Measurements from ENCODE around the gene KCNH6.

The KCNH6 gene, protein sequence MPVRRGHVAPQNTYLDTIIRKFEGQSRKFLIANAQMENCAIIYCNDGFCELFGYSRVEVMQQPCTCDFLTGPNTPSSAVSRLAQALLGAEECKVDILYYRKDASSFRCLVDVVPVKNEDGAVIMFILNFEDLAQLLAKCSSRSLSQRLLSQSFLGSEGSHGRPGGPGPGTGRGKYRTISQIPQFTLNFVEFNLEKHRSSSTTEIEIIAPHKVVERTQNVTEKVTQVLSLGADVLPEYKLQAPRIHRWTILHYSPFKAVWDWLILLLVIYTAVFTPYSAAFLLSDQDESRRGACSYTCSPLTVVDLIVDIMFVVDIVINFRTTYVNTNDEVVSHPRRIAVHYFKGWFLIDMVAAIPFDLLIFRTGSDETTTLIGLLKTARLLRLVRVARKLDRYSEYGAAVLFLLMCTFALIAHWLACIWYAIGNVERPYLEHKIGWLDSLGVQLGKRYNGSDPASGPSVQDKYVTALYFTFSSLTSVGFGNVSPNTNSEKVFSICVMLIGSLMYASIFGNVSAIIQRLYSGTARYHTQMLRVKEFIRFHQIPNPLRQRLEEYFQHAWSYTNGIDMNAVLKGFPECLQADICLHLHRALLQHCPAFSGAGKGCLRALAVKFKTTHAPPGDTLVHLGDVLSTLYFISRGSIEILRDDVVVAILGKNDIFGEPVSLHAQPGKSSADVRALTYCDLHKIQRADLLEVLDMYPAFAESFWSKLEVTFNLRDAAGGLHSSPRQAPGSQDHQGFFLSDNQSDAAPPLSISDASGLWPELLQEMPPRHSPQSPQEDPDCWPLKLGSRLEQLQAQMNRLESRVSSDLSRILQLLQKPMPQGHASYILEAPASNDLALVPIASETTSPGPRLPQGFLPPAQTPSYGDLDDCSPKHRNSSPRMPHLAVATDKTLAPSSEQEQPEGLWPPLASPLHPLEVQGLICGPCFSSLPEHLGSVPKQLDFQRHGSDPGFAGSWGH

DNA sequence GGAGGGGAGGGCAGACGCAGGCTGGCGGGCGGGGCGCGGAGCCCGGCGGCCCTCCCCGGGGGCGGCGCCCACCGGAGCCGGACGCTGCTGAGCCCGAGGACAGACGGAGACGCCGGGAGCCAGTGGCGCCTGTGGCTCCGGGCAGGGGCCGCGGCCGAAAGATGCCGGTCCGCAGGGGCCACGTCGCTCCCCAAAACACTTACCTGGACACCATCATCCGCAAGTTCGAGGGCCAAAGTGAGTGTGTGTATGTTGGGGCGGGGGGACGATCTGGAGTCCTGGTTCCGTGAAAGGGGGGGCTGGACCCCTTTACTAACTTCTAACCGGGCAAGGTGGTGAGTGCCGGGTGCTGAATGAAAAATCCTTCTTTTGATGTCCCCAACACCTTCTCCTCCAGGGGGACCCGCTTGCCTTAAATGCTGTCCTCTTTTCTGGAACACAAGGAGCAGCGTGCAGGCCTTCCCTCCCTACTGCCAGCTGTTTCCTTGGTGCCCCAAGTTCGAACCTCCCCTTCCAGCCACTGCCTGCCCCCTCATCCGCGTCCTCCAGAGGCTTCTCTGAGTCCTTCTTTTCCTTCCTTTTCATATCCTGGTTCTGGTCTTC is at the start of gene KCNH6:
TSS of gene KCNH6 (plus strand) at position 106 of the 603 bp plus-strand sequence. CDS start at position 162, 56 bp downstream.
- H3K4me3 ChIP-seq (ENCODE audit: low read length): no peak within 1 kb of the TSS
- peaks cover 13% of the 10 kb centered on the region for H3K27me3 ChIP-seq (ENCODE audit: control insufficient read depth, insufficient read depth, low read length)
- no peak within 1 kb of the TSS for H3K9ac ChIP-seq (ENCODE audit: low read length)
- H3K9me3 ChIP-seq (ENCODE audit: control insufficient read depth, low read length): no peaks in the 10 kb centered on the region
- no peaks in the 10 kb centered on the region for H3K4me1 ChIP-seq (ENCODE audit: control insufficient read depth, insufficient read depth, low read length)
- H3K36me3 ChIP-seq (ENCODE audit: control insufficient read depth, insufficient read depth, low read length): no peaks in the 10 kb centered on the region

DNA sequence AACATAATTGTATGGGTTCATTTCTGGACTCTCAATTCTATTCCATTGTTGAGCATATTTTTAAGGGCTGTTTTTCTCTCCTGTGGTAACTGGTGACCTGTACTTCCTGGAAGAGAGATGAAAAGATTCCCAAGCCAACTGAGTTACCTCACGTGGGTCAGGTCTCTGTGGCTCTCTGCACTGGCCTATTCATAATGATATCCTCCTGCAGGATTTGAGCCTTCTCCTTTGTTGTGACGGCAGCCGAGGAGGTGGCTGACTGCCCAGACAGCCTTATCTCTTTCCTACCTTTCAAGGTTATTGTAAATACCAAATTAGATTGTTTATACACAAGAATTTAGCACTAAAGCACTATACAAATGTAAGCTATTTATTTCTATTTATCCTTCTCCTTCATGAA is 49.0 kb upstream of the KCNH6 start:
- Histone ChIP-seq H3K9me3 (ENCODE audit: control insufficient read depth, low read length) (no peaks in the 10 kb centered on the region), H3K9ac (ENCODE audit: low read length) (no peak overlapping the region), H3K4me3 (ENCODE audit: low read length) (no peak overlapping the region), H3K36me3 (ENCODE audit: control insufficient read depth, insufficient read depth, low read length) (no peaks in the 10 kb centered on the region), H3K4me1 (ENCODE audit: control insufficient read depth, insufficient read depth, low read length) (peaks cover 24% of the 10 kb centered on the region), H3K27me3 (ENCODE audit: control insufficient read depth, insufficient read depth, low read length) (peaks cover 14% of the 10 kb centered on the region)

DNA sequence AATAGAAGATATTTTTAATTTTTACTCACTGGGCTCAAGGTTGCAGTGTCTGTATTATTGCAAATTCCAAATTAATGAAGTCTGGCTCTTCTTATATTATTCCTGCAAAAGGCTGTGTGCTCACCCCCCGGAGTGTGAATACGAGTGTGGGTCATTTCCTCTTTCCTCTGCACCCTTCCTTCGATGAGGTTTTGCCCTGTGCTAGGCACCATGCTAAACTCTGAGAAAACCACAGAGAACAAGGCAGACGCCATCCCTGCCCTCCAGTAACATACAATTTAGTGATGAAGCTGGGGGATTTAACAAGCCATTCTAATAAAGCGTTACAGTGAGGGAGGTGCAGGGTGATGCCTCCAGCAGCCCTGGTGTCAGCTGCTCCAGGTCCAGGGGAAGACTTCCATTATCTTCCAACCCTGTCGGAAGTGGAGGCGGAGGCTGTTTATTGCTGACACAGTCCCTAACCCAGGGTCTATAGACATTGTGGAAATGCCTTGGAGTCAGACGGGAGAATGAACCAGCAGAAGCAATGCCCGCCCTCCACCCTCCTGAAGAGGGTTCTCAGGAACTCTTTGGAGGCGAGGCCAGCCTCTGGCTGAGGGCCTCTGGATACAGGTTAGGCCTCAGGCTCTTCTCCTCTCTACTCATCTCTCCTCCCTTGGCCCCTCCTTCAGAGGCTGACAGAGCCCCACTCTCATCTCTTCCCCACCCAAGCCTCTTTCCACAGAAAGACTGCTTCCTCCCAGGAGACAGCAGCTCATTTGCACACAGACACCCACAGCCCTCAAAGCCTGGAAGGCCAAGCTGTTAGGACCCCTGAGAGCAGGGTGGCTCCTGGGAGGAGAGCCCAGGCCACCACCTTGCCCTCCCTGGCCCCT is 48.3 kb upstream of the KCNH6 start:
- Histone ChIP-seq H3K9me3 (ENCODE audit: control insufficient read depth, low read length) (no peaks in the 10 kb centered on the region), H3K4me1 (ENCODE audit: control insufficient read depth, insufficient read depth, low read length) (peaks cover 27% of the 10 kb centered on the region), H3K36me3 (ENCODE audit: control insufficient read depth, insufficient read depth, low read length) (no peaks in the 10 kb centered on the region), H3K9ac (ENCODE audit: low read length) (no peak overlapping the region), H3K27me3 (ENCODE audit: control insufficient read depth, insufficient read depth, low read length) (peaks cover 14% of the 10 kb centered on the region), H3K4me3 (ENCODE audit: low read length) (no peak overlapping the region)

DNA sequence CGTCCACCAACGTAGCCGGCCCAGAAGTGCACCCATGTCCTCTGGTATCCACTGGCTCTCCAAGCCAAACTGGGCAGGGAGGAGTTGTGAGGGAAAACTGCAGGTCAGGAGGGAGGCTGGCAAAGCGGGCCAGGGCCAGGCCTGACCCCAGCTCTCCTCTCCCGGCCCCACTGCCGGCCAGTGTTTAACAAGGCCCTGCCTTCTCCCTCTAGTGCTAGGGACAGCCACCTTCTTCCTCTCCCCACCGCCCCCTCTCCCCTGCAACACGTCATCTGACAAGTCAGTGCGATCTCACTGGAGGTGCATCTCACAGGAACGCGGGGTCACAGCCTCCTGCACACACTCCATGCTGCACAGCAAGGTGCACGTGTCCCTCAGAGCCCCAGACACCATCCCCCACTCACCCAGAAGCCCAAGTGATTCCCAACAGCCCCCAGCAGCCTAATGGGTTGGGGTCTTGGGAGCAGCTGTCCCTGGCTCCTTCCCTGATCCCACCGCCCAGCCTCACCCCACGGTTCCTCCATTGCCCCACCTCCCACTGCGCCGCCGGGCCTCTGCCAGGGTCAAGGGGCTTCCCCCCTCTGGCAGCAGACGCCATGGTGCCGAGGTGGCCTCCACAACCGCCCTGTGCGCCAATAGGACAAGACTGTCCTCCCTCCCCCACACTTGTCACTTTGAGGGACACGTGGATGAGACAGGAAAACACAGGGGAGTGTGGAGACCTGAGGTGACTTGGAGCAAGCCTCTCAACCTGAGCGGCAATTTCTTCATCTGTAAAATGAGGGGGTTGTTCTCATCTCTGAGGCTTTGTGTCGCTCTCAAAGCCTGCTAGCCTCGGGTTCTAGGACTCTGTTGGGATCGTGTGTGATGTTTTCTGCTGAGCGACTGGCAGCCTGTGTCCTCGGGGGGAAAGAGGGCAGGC is 47.4 kb upstream of the KCNH6 start:
- H3K36me3 ChIP-seq (ENCODE audit: control insufficient read depth, insufficient read depth, low read length): no peaks in the 10 kb centered on the region
- H3K9ac ChIP-seq (ENCODE audit: low read length): no peak overlapping the region
- H3K4me1 ChIP-seq (ENCODE audit: control insufficient read depth, insufficient read depth, low read length): peaks cover 27% of the 10 kb centered on the region
- H3K9me3 ChIP-seq (ENCODE audit: control insufficient read depth, low read length): no peaks in the 10 kb centered on the region
- H3K4me3 ChIP-seq (ENCODE audit: low read length): no peak overlapping the region
- H3K27me3 ChIP-seq (ENCODE audit: control insufficient read depth, insufficient read depth, low read length): peaks cover 14% of the 10 kb centered on the region

DNA sequence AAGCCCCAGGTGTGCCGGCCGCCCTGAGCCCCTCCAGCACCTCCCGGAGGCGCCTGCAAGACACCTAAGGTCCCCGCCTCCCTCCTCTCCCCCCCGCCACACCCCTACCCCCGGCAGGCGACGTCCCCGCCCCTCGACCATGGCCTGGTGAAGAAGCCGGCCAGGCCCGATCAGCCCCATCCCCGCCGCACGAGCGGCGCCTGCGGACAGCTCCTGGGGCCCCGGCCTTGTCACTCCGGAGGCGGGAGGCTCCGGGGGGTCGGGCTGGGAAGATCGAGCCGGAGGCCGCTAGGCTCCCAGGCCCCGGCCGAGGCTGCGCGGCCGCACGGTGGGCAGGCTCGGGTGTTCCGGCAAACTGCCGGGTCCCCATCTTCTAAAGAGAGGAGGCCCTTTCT is 46.7 kb upstream of the KCNH6 start:
- Histone ChIP-seq H3K4me3 (ENCODE audit: low read length) (no peak overlapping the region), H3K36me3 (ENCODE audit: control insufficient read depth, insufficient read depth, low read length) (no peaks in the 10 kb centered on the region), H3K9me3 (ENCODE audit: control insufficient read depth, low read length) (no peaks in the 10 kb centered on the region), H3K4me1 (ENCODE audit: control insufficient read depth, insufficient read depth, low read length) (peaks cover 27% of the 10 kb centered on the region), H3K9ac (ENCODE audit: low read length) (peak overlapping the region; percentile 12), H3K27me3 (ENCODE audit: control insufficient read depth, insufficient read depth, low read length) (peaks cover 14% of the 10 kb centered on the region)

DNA sequence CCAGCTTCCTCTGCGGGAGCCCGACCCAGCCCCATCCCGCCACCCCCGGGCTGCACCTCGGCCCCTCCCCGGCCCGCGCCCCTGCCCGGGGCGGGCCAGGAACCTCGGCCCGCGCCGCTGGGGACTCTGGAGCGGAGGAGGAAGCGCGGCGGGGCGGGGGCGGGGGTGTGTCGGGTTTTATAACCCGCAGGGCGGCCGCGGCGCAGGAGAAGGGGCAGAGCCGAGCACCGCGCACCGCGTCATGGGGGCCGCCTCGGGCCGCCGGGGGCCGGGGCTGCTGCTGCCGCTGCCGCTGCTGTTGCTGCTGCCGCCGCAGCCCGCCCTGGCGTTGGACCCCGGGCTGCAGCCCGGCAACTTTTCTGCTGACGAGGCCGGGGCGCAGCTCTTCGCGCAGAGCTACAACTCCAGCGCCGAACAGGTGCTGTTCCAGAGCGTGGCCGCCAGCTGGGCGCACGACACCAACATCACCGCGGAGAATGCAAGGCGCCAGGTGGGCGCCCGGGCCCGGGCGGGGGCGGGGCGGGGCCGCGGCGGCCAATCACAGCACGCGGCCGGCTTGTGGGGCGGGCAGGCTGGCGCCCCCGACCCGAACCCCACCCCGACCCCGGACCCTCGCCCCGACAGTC is 46.2 kb upstream of the KCNH6 start, which contains the start of gene ACE:
TSS of gene ACE (plus strand) at position 208 of the 626 bp plus-strand sequence. CDS start at position 242, 34 bp downstream.
- H3K4me1 ChIP-seq (ENCODE audit: control insufficient read depth, insufficient read depth, low read length): peaks cover 27% of the 10 kb centered on the region
- no peaks in the 10 kb centered on the region for H3K9me3 ChIP-seq (ENCODE audit: control insufficient read depth, low read length)
- H3K9ac ChIP-seq (ENCODE audit: low read length): peak within 1 kb of the TSS; percentile 40
- H3K27me3 ChIP-seq (ENCODE audit: control insufficient read depth, insufficient read depth, low read length): peaks cover 14% of the 10 kb centered on the region
- no peaks in the 10 kb centered on the region for H3K36me3 ChIP-seq (ENCODE audit: control insufficient read depth, insufficient read depth, low read length)
- H3K4me3 ChIP-seq (ENCODE audit: low read length): no peak within 1 kb of the TSS

DNA sequence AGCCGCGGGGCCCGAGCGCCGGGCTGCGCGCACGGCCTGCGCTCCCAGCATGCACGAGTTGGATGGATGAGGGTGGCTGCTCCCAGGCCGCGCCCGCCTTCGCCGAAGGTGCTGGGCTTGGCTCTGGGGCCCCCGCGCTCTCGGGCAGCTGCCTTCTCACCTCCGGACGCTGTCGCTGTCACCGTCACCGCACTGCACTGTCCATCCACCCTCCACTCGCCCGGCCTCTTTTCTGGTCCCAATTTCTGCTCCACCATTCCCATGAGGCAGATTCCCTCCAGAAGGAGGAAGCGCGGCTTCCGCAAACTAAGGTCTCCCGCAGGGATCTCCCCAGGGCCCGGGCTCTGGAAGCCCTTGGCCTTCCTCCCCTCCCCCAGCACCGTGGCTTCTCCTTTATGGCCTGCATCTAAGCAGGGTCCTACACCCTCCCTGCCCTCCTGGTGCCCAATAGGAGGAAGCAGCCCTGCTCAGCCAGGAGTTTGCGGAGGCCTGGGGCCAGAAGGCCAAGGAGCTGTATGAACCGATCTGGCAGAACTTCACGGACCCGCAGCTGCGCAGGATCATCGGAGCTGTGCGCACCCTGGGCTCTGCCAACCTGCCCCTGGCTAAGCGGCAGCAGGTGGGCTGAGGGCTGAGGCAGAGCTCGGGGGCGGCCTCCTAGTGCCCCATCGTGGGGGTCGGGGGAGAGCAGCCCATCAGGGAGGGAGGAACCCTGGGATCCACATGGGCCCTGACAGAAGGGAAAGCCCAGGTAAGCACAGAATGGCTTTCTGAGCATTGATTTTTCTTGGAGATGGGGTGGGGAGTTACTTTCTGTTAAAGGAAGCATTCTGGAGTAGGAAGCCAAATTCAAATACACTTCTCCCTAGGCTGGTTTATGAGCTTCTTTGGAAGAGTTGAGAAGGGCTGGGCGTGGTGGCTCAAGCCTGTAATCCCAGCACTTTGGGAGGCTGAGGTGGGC is 45.4 kb upstream of the KCNH6 start:
- Histone ChIP-seq H3K36me3 (ENCODE audit: control insufficient read depth, insufficient read depth, low read length) (no peaks in the 10 kb centered on the region), H3K4me1 (ENCODE audit: control insufficient read depth, insufficient read depth, low read length) (peaks cover 27% of the 10 kb centered on the region), H3K4me3 (ENCODE audit: low read length) (no peak overlapping the region), H3K9me3 (ENCODE audit: control insufficient read depth, low read length) (no peaks in the 10 kb centered on the region), H3K9ac (ENCODE audit: low read length) (peak overlapping the region; percentile 40), H3K27me3 (ENCODE audit: control insufficient read depth, insufficient read depth, low read length) (peaks cover 14% of the 10 kb centered on the region)

DNA sequence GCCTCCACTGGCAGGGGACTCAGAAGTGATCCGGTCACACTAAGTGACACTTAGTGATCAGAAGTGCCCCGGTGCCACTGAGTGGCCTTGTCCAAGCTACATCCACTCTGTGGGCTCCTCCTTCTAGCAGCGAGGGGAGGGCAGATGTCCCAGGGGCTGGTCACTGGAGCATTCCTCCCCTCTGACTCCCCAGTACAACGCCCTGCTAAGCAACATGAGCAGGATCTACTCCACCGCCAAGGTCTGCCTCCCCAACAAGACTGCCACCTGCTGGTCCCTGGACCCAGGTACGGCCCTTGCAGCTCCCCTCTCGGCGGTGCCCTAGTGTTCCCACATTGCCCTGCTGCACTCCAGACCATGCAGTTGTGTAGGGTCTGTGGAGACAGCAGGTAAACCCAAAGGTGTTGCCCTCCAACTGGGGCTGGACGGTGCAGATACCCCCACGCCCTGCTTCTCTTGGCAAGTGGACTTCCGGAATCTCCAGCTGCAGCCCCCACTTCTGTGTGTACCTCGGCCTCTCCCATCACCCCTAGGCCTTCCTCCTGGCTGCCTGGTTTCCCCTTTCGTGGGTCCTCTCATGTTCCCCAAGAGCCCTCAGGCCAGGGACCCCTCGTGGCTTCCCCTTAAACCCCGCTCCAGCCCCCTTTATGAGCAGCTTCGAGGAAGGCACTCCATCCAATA is 44.2 kb upstream of the KCNH6 start:
- H3K4me3 ChIP-seq (ENCODE audit: low read length): no peak overlapping the region
- H3K4me1 ChIP-seq (ENCODE audit: control insufficient read depth, insufficient read depth, low read length): peaks cover 24% of the 10 kb centered on the region
- no peaks in the 10 kb centered on the region for H3K9me3 ChIP-seq (ENCODE audit: control insufficient read depth, low read length)
- H3K27me3 ChIP-seq (ENCODE audit: control insufficient read depth, insufficient read depth, low read length): peaks cover 14% of the 10 kb centered on the region
- H3K9ac ChIP-seq (ENCODE audit: low read length): no peak overlapping the region
- H3K36me3 ChIP-seq (ENCODE audit: control insufficient read depth, insufficient read depth, low read length): no peaks in the 10 kb centered on the region

DNA sequence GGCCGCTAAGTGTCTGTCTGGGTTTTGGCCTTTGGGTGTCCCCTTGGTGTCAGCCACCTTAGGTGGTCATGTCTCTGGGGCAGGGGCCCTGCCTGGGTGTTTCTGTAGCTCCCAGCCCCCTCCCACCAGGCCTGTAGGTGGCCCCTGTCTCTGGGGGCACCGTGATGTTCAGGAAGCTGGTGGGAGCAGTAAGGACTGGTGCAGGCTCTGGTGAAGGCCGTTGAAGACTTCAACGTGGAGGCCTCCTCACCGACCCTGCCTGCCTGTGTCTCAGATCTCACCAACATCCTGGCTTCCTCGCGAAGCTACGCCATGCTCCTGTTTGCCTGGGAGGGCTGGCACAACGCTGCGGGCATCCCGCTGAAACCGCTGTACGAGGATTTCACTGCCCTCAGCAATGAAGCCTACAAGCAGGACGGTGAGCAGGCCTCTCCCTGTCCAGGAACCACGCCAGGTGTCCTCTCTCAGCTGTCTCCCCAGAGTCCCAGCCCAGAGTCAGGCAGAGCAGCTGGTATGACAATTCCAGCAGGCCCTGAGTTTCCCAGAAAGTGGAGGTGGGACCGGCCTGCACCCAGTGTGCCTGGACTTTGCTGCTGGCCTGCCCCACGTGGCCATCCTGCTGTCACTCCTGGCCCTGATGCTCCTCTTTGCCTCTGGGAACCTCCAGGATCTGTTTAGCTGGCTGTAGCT is 43.5 kb upstream of the KCNH6 start:
- no peaks in the 10 kb centered on the region for H3K36me3 ChIP-seq (ENCODE audit: control insufficient read depth, insufficient read depth, low read length)
- H3K9me3 ChIP-seq (ENCODE audit: control insufficient read depth, low read length): no peaks in the 10 kb centered on the region
- peaks cover 14% of the 10 kb centered on the region for H3K27me3 ChIP-seq (ENCODE audit: control insufficient read depth, insufficient read depth, low read length)
- no peak overlapping the region for H3K4me3 ChIP-seq (ENCODE audit: low read length)
- H3K9ac ChIP-seq (ENCODE audit: low read length): no peak overlapping the region
- H3K4me1 ChIP-seq (ENCODE audit: control insufficient read depth, insufficient read depth, low read length): peaks cover 21% of the 10 kb centered on the region
